ENCODE data around the gene SYTL1.

- TF ChIP-seq CTCF (IDR thresholded peaks at IDR 0.05) = no peak
- no peak for TF ChIP-seq EP300 (IDR thresholded peaks at IDR 0.05)
- TF ChIP-seq POLR2A (IDR thresholded peaks at IDR 0.05) = no peak
These were observed 3.1 kb upstream of the SYTL1 start for GRCh38 chr1:27338751-27339150.

Measured in ovary (tissue), 3 donors.